GM18519 (cell line): Measurements from ENCODE around the gene MCM3AP.

Source experiments
- ATAC-seq: cut with Tn5 transposase; IDR thresholded peaks from one replicate; pipeline ENCODE4 v1.9.1; 2021; ENCODE audit warnings: mild to moderate bottlenecking, moderate library complexity; ENCODE audit not compliant: unreplicated experiment, low FRiP score

The MCM3AP gene

DNA sequence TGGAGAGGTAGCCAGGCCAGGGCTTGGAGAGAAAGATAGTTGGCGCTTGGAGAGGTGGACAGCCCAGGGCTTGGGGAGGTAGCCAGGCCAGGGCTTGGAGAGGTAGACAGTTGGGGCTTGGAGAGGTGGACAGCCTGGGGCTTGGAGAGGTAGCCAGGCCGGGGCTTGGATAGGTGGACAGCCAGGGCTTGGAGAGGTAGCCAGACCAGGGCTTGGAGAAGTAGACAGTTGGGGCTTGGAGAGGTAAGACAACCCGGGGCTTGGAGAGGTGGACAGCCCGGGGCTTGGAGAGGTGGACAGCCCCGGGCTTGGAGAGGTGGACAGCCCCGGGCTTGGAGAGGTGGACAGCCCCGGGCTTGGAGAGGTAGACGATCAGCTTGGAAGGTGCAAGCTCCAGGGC is 64.6 kb downstream of the MCM3AP start:
- no peak for ATAC-seq

DNA sequence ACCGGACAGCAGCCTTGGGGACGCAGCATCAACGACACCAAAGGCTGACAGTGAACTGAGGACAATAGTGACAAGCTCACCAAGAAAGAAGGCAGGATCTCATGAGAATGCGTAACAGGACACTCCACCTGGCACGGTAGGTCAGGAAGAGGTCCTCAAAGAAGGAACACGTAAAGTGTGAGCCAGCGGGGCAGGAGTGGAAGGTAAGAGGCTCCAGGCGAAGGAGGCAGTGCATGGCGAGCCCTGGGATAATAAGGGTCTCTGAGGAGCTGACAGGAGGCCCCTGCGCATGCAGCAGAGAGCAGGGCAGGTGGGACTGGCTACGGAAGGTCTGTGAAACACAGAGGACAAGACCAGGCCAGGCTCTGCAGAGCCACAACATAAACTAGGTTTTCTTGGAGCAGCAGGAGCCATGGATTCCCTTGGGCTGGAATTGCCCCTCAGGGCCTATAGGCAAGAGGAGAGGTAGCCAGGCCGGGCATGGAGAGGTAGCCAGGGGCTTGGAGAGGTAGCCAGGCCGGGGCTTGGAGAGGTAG is 65.1 kb downstream of the MCM3AP start:
- no peak for ATAC-seq

- no peak for ATAC-seq
Observed at GRCh38 chr21:46219591-46220239, 65.7 kb downstream of the MCM3AP start.

DNA sequence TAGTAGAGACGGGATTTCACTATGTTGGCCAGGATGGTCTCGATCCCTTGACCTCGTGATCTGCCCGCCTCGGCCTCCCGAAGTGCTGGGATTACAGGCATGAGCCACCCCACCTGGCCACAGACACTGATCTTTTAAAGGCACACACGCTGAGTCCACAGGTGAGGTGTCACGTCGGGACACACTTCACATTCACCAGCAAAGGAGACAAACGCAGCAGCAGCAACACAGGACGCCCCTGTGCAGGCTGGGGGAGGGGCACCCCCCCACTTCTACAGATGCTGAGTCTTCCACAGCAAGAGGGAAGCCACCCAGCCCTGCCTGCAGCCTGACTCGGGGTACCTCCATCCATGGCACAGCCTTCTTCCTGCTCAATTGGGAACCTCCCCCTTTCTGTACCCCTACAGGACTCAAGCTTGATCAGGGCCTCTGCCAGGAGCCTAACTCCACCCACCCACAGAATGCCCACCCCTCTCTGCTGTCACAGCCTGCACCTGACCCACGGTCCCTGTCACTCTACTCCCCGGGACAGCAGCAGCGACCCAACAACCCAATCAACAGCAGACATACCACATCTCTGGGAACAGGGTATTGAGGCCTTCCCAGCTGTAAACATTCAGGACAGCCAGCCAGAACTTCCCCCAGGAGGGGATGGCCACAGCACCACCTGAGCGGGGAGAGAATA is 66.4 kb downstream of the MCM3AP start:
- no peak for ATAC-seq

DNA sequence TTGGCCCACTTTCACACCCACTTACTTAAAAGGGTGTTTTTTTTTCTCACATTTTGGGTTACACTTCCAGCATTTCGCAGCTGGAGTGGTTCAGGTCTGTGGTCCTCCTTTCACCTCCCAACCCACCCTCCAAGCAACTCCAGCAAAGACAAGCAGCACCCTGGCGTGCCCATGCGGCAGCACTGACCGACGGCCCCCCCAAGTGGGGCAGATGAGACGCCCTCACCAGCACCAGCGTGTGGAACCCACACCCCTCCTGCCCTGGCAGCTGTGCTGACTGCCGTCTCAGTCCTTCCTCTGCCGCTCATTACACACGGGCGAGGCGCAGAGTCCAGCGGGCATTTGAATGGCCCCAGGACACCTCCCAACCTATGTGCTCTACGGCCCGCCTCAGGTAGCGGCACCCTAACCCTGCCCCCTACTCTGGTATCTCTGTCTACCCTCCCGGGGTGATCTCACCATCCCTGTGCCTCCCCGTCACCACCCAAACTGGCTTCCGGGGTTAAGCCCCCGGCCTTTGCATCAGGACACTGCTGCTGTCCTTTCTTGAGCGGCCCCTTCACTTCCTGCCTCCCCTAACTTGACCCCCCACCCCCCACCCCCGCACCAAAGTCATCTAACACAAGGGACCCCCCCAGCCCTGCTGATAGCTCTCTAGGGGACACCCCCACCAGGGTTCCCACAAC is 67.8 kb downstream of the MCM3AP start:
- no peak for ATAC-seq

- no peak for ATAC-seq
Observed at GRCh38 chr21:46216132-46216747, 69.2 kb downstream of the MCM3AP start.

GRCh38 chr21:46215436-46216131 is 69.8 kb downstream of the MCM3AP start:
- ATAC-seq = no peak

DNA sequence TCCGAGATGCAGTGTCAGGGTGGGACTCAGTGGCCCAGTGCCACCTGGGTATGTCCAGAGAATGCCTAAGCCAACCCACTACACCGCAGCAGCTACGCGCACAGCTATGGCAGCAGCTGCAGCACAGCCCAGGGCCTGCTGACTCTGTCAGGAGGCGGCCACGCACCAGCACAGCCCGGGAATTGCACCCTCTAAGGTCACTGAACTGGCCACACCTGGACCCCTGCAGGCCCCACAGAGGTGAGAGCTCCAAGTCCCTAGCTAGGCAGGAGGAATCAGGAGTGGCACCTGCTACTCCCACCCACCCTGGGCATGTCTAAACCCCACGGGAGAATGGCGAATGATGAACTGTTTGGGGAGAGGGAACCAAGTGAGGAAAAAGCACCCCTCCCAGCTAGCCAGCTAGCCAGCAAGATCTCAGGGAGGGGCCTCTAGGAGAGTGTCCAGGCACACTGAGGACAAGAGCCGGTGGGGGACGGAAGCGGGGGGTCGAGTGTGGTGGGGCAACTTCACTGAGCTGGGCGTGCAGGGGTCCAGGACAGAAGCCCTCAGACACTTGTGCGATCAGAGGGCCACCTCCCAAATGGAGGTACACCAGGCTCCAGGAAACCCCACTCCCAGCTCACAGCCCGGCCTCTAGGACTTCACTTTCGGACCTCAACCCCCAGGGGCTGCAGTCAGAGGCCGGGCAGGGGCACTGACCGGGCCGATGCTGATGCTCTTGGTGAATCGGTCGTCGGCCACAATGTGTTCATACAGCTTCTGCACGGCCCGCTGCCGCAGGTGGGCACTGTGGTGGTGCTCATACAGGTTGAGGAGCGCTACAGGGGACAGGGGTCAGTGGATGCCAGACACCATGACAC is 70.7 kb downstream of the MCM3AP start:
- no peak for ATAC-seq

- no peak for ATAC-seq
Observed at GRCh38 chr21:46213620-46214286, 71.7 kb downstream of the MCM3AP start.

- ATAC-seq = no peak
Observed at GRCh38 chr21:46212721-46213484, 72.5 kb downstream of the MCM3AP start.

DNA sequence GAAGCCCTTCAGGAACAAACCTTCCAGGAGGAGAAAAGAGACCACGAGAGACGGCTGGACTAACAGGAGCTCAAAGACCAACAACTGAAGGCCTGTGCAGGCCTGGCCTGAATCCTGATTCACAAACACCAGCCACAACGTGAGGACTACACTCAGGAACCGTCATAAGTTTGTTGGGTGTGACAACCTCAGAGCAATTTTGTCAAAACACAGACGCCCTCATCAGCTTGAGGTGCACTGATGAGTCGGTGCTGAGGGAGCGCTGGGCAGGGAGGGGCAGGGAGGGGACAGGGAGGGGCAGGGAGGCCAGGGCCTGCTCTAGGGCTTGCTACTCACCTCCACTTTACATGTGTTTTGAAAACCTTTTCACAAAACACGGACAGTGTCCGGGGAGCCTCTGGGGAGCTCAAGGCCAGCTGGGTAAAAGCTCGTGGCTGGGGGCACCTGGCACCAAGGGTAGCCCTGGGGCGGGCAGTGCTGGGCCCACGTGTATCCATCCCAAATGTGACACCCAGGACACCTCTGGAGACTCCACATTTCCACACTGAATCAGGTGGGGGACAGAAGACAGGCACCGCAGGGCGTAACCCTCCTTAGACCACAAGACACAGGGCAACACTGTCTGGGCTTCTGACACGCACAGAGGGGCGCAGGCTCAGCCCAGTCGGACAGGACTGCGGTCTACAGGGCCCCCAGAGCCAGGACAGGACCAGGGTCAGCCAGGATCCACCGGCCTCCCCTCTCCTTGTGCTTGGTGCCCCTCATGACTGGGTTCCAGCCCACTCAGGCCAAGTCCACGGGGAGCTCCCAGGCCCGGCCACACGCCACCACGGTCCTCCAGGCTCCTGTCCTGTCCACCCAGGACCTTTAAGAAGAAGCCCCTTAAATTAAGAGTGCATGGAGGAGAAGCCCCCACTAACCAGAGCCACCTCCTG is 73.4 kb downstream of the MCM3AP start:
- ATAC-seq = no peak

DNA sequence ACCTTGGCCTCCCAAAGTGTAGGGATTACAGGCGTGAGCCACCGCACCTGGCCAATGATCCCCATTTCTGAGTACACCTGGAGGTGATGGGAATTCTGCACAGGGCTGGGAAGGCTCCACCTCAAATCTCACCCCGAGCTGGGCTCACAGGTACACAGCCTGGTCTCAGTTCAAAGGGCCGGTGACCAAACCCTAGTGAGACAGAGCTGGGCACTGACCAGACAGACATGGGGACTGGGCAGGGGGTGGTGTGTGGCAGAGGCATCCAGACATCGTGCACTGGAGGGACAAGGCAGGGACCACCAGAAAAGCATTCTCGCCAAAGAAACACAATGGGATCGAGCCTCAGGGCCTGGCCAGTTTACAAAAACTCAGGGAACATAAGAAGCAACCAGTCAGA is 74.0 kb downstream of the MCM3AP start:
- ATAC-seq = no peak

DNA sequence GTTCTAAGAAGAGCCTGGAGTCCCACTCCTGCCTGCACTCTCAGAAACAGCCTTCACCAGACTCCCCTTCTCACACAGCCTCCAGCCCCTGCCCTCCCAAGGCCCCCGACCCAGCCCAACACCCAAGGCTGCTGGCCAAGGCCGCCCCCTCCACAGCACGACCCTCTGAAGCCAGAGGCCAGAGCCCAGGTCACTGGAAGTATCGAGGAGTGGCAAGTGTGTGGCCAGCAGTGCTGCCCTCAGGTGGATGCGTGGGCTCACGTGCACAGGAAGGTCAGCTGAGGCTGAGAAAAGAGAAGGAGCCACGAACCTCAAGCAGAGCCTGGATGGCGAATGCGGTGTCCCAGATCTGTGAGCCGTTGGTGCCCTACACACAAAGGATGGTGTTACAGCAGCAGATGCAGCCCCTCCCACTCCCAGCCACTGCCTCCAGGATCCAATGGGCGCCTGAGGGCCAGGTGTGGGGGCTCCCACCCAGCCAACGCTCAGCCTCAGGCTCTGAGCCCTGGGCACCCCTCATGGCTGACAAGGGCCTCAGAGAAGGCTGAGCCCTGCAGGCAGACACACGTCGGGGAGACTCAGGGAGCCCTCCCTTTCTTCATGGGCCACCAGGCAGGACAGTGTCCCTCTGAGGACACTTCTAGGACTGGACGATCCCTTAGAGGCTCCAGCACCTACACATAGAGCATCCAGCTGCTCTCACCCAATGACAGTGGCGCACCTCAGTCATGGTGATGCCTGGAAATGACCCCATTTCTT is 74.9 kb downstream of the MCM3AP start:
- ATAC-seq = no peak

GRCh38 chr21:46208761-46209721 is 76.4 kb downstream of the MCM3AP start:
- ATAC-seq = no peak

DNA sequence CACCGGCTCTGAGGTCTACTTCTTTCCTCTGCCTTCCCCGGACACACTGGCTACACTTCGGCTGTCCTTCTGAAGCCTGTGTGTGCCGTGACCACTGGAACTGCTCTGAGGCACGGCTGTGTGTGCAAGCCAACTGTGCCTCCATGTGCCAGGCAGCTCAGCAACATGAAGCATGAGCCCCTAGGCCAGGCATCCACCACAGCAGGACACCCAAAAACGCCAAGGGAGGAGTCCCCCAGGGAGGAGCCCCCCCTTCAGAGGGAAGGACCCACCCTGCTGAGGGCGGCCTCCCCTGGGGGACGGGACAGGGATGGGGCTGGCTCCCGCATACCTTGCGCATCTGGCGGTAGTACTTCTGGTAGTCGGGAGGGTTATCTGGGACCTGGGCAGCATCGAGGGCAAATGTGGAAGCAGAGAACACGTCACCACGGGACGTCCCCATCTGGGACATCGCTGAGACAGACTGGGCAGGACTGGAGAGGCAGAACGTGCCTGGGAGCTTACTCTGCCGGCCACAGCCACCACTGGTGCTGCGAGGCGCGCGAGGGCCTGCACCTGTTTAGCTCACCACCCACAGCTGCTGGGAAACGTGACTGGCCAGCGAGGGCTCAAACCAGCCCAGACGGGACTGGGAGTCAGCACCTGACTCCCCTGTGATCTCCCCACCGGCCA is 77.4 kb downstream of the MCM3AP start:
- ATAC-seq = no peak
